ENCODE measurements around the gene RAP1GDS1. TPM values are rescaled to one million over a fixed set of nuclear protein-coding genes. Genes with fewer than 3 reads are reported as not detected.

The RAP1GDS1 gene
- total RNA-seq, 1 experiment from 2014 or later: 27.9 TPM

DNA sequence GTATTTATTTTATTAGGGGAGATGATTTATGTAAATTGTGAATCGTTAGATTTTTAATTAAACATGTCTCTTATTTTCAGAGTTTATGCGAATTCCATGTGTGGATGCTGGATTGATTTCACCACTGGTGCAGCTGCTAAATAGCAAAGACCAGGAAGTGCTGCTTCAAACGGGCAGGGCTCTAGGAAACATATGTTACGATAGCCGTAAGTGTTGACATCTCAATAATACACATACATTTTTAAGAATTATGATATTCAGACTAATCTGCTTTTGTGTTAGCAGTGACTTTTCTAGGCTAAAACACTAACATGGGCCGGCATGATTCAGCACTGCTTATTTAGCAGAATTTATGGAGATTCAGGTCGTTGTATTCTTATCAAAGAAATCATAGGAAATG is 91.2 kb downstream of the RAP1GDS1 start:
- TF ChIP-seq, protein P1, sequence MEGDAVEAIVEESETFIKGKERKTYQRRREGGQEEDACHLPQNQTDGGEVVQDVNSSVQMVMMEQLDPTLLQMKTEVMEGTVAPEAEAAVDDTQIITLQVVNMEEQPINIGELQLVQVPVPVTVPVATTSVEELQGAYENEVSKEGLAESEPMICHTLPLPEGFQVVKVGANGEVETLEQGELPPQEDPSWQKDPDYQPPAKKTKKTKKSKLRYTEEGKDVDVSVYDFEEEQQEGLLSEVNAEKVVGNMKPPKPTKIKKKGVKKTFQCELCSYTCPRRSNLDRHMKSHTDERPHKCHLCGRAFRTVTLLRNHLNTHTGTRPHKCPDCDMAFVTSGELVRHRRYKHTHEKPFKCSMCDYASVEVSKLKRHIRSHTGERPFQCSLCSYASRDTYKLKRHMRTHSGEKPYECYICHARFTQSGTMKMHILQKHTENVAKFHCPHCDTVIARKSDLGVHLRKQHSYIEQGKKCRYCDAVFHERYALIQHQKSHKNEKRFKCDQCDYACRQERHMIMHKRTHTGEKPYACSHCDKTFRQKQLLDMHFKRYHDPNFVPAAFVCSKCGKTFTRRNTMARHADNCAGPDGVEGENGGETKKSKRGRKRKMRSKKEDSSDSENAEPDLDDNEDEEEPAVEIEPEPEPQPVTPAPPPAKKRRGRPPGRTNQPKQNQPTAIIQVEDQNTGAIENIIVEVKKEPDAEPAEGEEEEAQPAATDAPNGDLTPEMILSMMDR (IDR thresholded peaks at IDR 0.05; ENCODE audit: unreplicated experiment): no peak
- intact Hi-C loops (cut with micrococcal nuclease; ENCODE audit: unreplicated experiment): no loop called here
- Mint-ChIP-seq H3K9me3 (ENCODE audit: low read depth, unreplicated experiment) (peaks cover 3% of the 10 kb centered on the region), H3K36me3 (ENCODE audit: insufficient read depth, unreplicated experiment) (no peaks in the 10 kb centered on the region), H3K27ac (ENCODE audit: unreplicated experiment) (no peak overlapping the region), H3K4me3 (ENCODE audit: low read depth, unreplicated experiment) (no peak overlapping the region), H3K4me1 (ENCODE audit: low read depth, unreplicated experiment) (peaks cover 7% of the 10 kb centered on the region), H3K27me3 (ENCODE audit: unreplicated experiment) (no peaks in the 10 kb centered on the region)
- no peak for DNase-seq
- no TSS peak for BruUV-seq (replicated peaks)
- CTCF ChIA-PET: no interaction called here

DNA sequence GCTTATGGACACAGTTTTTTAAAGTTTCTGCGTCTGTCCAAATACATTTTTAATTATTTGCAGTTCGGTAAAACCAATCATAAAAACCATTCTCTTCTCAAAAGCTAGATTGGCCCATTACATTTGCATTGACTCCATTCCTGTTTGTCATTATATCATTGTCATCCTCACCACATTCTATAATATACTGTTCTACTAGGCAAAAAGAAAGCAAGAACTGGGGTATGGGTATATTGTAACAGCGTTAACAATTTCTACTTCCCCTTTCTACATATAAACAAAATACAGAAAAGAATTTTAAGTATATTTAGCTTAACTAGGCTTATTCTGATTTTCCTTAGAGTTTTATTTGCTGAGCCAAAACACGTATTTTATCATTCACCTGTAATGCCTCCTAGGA is 91.8 kb downstream of the RAP1GDS1 start:
- no peak overlapping the region for H3K27ac Mint-ChIP-seq (ENCODE audit: unreplicated experiment)
- intact Hi-C loops (cut with micrococcal nuclease; ENCODE audit: unreplicated experiment): no loop called here
- peaks cover 3% of the 10 kb centered on the region for H3K9me3 Mint-ChIP-seq (ENCODE audit: low read depth, unreplicated experiment)
- no peaks in the 10 kb centered on the region for H3K27me3 Mint-ChIP-seq (ENCODE audit: unreplicated experiment)
- DNase-seq: no peak
- H3K4me3 Mint-ChIP-seq (ENCODE audit: low read depth, unreplicated experiment): no peak overlapping the region
- TF ChIP-seq, protein P1 (IDR thresholded peaks at IDR 0.05; ENCODE audit: unreplicated experiment): no peak
- H3K4me1 Mint-ChIP-seq (ENCODE audit: low read depth, unreplicated experiment): peaks cover 7% of the 10 kb centered on the region
- CTCF ChIA-PET: no interaction called here
- no peaks in the 10 kb centered on the region for H3K36me3 Mint-ChIP-seq (ENCODE audit: insufficient read depth, unreplicated experiment)
- BruUV-seq (replicated peaks): no TSS peak

DNA sequence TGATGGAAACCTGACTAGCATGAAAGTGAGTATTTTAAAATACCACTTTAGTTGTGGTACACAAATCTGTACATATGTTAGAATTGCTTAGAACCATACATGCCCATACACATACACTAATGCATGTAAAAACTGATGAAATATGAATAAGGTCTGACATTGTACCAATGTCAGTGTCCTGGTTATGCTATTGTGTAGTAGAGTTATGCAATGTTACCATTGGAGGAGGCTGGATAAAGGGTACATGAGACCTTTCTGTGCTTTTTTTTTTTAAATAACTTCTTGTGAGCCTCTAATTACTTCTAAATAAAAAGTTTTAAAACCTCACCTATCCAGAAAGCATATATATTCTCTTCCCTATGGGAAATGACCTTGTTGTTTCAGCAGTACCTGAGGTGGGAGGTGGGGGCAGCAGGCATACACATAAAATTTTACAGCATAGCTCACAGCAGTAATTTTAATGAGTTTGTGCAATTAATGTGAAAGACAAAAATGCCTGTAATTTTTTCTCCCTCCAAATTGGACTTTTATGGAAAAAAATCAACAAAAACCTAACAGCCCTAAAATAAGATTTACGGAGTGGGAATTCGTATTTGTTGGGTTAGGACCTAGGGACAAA is 97.6 kb downstream of the RAP1GDS1 start:
- CTCF ChIA-PET: no interaction called here
- H3K9me3 Mint-ChIP-seq (ENCODE audit: low read depth, unreplicated experiment): no peaks in the 10 kb centered on the region
- no peak overlapping the region for H3K27ac Mint-ChIP-seq (ENCODE audit: unreplicated experiment)
- TF ChIP-seq, protein P1 (IDR thresholded peaks at IDR 0.05; ENCODE audit: unreplicated experiment): no peak
- H3K4me1 Mint-ChIP-seq (ENCODE audit: low read depth, unreplicated experiment): no peaks in the 10 kb centered on the region
- H3K27me3 Mint-ChIP-seq (ENCODE audit: unreplicated experiment): no peaks in the 10 kb centered on the region
- DNase-seq: no peak
- no peaks in the 10 kb centered on the region for H3K36me3 Mint-ChIP-seq (ENCODE audit: insufficient read depth, unreplicated experiment)
- BruUV-seq (replicated peaks): no TSS peak
- H3K4me3 Mint-ChIP-seq (ENCODE audit: low read depth, unreplicated experiment): no peak overlapping the region
- intact Hi-C loops (cut with micrococcal nuclease; ENCODE audit: unreplicated experiment): no loop called here

DNA sequence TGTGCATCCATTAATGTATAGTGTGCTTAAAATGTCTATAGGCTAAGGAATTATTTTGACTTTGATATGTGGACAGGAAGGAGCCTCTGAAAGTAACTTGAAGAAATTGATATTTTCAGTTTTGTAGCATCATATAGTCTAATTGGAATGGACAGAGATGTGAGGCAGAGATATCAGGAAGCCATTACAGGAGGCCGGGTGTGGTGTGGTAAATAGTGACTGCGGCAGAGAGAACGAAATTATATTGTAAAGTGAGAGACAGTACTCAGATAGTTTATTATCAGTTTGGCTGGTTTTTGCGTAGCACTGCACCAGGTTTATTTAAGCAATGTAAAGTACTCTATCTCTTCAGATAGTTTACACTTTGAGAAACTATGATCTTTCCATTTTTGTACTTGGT is 98.5 kb downstream of the RAP1GDS1 start:
- H3K27ac Mint-ChIP-seq (ENCODE audit: unreplicated experiment): no peak overlapping the region
- intact Hi-C loops (cut with micrococcal nuclease; ENCODE audit: unreplicated experiment): no loop called here
- TF ChIP-seq, protein P1 (IDR thresholded peaks at IDR 0.05; ENCODE audit: unreplicated experiment): no peak
- no peaks in the 10 kb centered on the region for H3K27me3 Mint-ChIP-seq (ENCODE audit: unreplicated experiment)
- no peaks in the 10 kb centered on the region for H3K4me1 Mint-ChIP-seq (ENCODE audit: low read depth, unreplicated experiment)
- H3K4me3 Mint-ChIP-seq (ENCODE audit: low read depth, unreplicated experiment): no peak overlapping the region
- no peaks in the 10 kb centered on the region for H3K36me3 Mint-ChIP-seq (ENCODE audit: insufficient read depth, unreplicated experiment)
- BruUV-seq (replicated peaks): no TSS peak
- CTCF ChIA-PET: no interaction called here
- DNase-seq: no peak
- H3K9me3 Mint-ChIP-seq (ENCODE audit: low read depth, unreplicated experiment): no peaks in the 10 kb centered on the region
